Renal cortical epithelial cell (primary cell): ENCODE results near the gene RNF144A. TPM values are rescaled to one million over a fixed set of nuclear protein-coding genes. Genes with fewer than 3 reads are reported as not detected.

Experiments used
- DNase-seq: peaks from one replicate; pipeline ENCODE4 v3.0.0-alpha.2; 2011; ENCODE audit warnings: low read depth
- total RNA-seq: library from RNA; depleted of rRNA; stranded (reverse); fragments of >200 nt; gene quantifications from 2 replicates; pipeline ENCODE4 v1.2.3, GENCODE V29; 2014

The RNF144A gene
- total RNA-seq, 1 donor from 2014 or later: 1.8 TPM

GRCh38 chr2:7007488-7007845 lies 90.3 kb downstream of the RNF144A start:
- DNase-seq: no peak

DNA sequence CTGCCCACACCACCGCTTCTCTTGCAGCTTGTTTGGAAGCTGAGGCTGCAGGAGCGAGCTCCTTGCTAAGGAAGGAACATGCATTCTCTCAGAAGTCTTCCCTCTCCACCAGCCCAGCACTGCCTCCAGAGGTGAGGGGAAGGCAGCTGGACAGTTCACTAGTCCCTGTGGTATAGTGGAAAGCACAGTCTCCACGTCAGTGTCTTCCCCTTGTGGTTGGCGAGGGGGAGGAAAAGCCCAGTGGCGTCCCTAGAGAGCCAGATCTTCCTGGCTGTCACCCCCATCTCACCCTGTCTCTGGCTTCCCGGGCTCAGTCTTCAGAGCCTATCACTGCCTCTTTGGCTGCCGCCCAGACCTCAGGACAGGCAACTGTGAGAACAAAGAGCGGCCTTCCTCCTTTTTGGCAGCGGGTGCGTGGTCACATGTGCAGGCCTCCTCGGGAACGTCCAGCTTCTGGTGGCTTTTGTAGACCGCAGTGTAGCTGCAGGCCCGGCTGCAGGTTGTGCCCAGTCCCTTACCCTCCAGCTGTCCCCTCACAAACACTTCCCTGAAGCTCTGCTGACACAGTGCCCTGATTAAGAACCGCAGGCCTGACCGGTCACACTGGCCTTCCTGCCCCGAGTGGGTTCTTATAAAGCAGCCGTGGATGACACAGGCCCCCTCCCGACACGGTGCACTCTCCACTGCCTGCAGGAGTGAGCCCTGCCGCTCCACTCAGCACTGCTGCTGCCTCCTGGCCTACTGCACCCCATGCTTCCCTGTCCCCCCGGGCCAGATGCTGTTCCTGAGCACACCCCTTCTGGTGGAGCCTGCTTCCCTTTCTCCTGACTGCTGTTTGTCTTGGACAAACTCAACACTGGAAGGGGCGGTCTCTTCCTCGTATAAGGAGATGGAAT lies 90.9 kb downstream of the RNF144A start:
- DNase-seq: no peak

GRCh38 chr2:7009207-7009911 lies 92.1 kb downstream of the RNF144A start:
- DNase-seq: no peak

DNA sequence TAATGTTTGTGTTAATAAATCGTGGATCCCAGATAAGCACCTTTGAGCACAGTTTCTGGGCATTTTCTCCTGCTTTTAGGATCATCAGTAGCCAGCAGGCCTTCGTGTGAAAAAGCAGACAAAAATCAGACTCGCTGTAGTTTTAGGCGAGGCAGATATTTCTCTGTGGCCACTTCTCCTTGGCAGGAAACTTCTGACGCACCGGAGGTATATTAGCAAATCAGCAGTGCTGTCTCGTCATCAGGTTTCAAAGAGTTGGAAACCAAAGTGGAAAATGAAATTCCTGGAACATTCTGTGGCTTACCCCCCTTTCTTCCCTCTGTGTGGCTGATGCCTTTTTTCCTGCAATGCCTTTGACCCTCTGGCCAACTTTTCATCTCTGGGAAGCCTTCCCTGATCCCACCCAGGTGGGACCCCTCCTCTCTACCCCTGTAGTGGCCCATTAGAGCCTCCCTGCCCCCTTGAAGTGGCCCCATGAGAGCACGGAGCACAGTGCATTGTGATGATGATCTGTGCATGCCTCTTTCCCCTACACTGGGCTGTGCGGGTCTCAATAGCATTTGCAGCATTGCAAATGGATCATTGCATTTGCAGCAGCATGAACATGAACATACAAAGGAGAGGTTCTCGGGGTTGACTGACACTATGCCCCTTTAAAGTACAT lies 93.3 kb downstream of the RNF144A start:
- DNase-seq: peak; percentile 33

DNA sequence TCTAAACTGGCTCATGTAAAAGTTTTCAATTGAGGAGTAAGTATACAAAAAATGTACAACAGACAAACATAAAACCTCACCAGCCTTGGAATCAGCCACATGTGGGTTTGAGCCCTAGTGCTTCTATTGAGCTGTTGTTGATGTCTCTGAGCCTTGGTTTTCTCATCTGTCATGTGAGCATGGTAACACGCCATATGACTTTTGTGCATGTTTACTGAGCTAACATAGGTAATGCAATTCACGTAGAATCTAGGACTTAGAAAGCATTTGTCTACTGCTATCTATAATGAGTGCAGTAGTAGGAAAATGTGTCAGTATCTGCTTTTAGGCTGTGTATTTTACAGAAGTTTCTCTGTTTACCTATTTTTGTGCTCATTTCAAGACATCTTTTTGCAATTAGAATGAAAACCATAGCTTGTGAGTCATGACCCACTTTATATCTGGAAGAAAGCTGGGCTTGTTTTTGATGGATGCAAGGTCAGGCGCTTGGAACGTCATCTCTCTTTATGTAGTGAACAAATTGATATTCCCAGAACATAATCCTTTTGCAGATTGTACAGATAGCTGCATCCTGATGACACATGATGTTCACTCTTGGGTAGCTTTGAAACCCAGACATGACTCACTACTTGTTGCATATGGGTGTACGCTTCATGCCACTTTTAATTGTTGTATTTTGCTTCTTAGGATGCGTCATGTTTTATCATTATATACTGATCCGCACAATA lies 94.3 kb downstream of the RNF144A start:
- no peak for DNase-seq

GRCh38 chr2:7012141-7012764 lies 95.0 kb downstream of the RNF144A start:
- no peak for DNase-seq

GRCh38 chr2:7013471-7014160 lies 96.4 kb downstream of the RNF144A start:
- DNase-seq: no peak

DNA sequence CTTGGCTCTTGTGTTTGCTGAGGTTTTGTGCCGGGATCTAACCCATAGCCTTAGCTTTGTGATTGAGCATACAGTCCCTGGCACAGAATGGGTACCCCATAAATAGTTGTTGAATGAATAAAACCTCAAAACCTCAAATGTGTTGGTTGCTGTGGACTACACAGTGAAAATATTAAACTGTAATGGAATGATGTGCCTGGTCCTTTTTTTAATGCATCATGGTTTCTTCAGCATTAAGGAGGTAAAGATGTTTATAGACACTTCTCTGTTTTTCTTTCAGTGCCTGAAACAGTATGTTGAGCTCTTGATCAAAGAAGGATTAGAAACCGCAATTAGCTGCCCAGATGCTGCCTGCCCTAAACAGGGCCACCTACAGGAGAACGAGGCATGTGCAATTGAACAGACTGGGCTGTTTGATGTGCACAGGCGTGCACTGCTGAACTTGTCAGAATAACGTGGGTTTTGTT lies 97.0 kb downstream of the RNF144A start:
- DNase-seq: no peak

GRCh38 chr2:7015007-7015950 lies 98.1 kb downstream of the RNF144A start:
- DNase-seq: no peak

GRCh38 chr2:7016148-7016547 lies 98.9 kb downstream of the RNF144A start:
- no peak for DNase-seq

DNA sequence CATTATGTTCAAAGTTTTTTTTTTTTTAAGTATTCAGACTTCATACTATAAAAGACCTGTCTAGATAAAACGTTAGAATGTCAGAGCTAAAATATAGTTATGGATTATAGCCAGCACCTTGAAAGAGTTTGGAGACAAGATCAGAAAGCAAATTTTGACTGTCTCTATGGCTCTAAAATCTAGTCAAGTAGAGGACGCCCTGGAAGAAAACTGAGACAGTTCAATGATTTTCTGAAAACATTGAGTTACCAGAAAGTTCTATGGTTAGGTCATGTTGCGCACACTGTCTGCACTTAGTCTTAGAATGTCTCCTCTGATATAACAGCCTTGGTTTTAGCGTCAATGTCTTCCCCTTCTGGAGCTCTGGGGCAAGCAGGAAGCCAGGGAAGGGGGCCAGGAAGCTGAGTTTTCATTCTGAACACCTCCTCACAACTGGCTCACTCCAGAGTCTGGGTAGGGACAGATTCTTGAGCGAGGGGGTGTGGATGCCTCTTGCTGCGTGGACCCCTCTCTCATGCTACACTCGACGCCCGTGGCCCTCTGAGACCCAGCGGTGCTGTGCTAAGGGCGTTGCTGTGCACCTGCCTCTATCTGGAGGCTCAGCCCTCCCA lies 99.5 kb downstream of the RNF144A start:
- DNase-seq: no peak

GRCh38 chr2:7017671-7018281 lies 100.6 kb downstream of the RNF144A start:
- no peak for DNase-seq

DNA sequence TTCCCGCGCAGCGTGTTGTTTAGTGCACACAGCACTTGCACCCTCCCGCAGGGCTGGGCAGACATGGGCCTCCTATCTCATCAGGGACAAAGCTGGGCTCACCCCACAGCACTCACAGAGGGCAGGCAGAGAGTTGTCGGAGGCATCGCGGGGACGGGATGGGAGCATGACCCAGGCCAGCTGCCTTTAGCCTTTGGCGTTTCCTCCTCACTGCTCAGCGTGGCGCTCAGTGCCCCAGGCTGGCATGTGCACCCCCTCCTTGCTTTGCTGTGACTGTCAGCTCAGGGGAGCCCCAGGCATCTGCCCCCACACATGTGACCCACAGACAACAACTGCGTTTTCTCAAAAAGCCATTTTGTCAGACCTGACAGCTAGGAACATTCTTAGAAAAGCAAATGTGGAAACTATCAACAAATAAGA lies 101.1 kb downstream of the RNF144A start:
- no peak for DNase-seq

GRCh38 chr2:7018767-7019166 lies 101.6 kb downstream of the RNF144A start:
- DNase-seq: no peak

GRCh38 chr2:7019191-7019590 lies 102.0 kb downstream of the RNF144A start:
- DNase-seq: no peak

- no peak for DNase-seq
Measured at GRCh38 chr2:7020059-7020458, 102.8 kb downstream of the RNF144A start.

DNA sequence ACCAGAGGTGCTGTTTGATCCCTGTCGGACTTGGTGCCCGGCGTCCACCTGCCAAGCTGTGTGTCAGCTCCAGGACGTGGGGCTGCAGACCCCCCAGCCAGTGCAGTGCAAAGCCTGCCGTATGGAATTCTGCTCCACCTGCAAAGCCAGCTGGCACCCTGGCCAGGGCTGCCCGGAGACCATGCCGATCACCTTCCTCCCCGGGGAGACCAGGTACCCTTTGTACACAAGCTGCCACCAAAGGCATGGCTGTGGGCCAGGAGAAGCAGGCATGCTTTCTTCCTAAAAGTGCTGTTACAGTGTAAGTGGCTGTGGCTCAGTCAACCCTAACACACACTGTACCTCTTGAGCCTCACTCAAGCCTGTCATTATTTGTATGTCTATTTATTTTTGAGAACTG lies 103.3 kb downstream of the RNF144A start:
- DNase-seq: no peak

DNA sequence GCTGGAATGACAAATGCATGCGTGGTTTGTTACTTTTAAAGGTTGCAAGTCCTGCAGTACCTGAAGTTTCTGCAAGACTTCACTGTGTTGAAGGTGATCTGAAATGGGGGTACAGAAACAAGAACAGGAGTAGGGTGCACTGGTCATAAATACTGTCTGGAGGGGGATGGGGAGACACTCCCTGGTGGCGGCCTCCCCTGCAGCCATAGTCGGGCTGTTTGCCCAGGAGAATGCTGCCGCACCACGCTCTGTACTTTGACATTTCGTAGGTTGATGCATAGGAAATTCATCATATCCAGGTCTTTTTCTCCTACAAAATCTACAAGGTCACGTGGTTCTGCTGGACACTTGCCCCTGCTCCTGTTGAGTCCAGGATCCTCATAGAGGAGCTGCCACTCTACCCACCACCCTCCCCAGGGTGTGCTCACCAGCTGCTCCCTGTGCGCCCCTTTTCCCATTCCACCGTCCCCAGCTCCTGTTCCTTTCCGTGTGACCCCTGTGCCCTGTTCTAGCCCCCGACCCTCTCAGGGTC lies 103.8 kb downstream of the RNF144A start:
- no peak for DNase-seq
